GM19240 (cell line): ENCODE data around the gene ZC3H4.

Experiments used
- DNase-seq: peaks from one replicate; pipeline ENCODE4 v3.0.0; 2011; ENCODE audit warnings: low spot score; ENCODE audit not compliant: insufficient read length

Gene ZC3H4

GRCh38 chr19:47134545-47134944, 21.0 kb upstream of the ZC3H4 start:
- no peak for DNase-seq

GRCh38 chr19:47133021-47133471, 19.5 kb upstream of the ZC3H4 start:
- DNase-seq: no peak

- no peak for DNase-seq
These were observed 18.7 kb upstream of the ZC3H4 start for GRCh38 chr19:47132194-47132852.

- peak; percentile 99 for DNase-seq
These were observed 17.1 kb upstream of the ZC3H4 start, which contains the start of gene SAE1 for GRCh38 chr19:47130589-47131227. SAE1 (plus strand) TSS chr19:47130835; CDS start chr19:47130931, 96 bp downstream.

GRCh38 chr19:47130120-47130588, 16.6 kb upstream of the ZC3H4 start:
- DNase-seq: no peak

GRCh38 chr19:47129579-47129978, 16.0 kb upstream of the ZC3H4 start:
- no peak for DNase-seq

- DNase-seq: no peak
These were observed 12.0 kb upstream of the ZC3H4 start for GRCh38 chr19:47125669-47125938.

GRCh38 chr19:47124937-47125668, 11.5 kb upstream of the ZC3H4 start:
- no peak for DNase-seq

GRCh38 chr19:47123406-47123805, 9.8 kb upstream of the ZC3H4 start:
- DNase-seq: no peak

GRCh38 chr19:47122359-47123335, 9.1 kb upstream of the ZC3H4 start:
- DNase-seq: no peak

GRCh38 chr19:47120470-47121067, 7.0 kb upstream of the ZC3H4 start:
- DNase-seq: no peak

GRCh38 chr19:47113850-47114651, 475 bp upstream of the ZC3H4 start:
- no peak for DNase-seq

GRCh38 chr19:47112166-47112996, 1.2 kb downstream of the ZC3H4 start:
- no peak for DNase-seq

GRCh38 chr19:47111682-47112165, 1.9 kb downstream of the ZC3H4 start:
- no peak for DNase-seq

- no peak for DNase-seq
These were observed 2.5 kb downstream of the ZC3H4 start for GRCh38 chr19:47111006-47111621.

GRCh38 chr19:47110521-47111005, 3.0 kb downstream of the ZC3H4 start:
- DNase-seq: no peak

- DNase-seq: no peak
These were observed 3.8 kb downstream of the ZC3H4 start for GRCh38 chr19:47109541-47110375.

GRCh38 chr19:47109177-47109540, 4.4 kb downstream of the ZC3H4 start:
- DNase-seq: no peak
